Colonic mucosa (tissue), 4 donors: ENCODE results near the gene MELK. TPM values are rescaled to one million over a fixed set of nuclear protein-coding genes. Genes with fewer than 3 reads are reported as not detected.
"Not testable (repeated sequence)": the region's sequence is repeated elsewhere in the genome, so short reads cannot be mapped to it uniquely, and the experiment has no call there.

Experiments
- DNase-seq: peaks from one replicate; pipeline ENCODE4 v3.0.0-alpha.2; 2020
- H3K27ac ChIP-seq: fragments of 200-600 bp; one replicate; pipeline ENCODE4 v1.8.0; 2021
- H3K27me3 ChIP-seq: fragments of 200-600 bp; one replicate; pipeline ENCODE4 v1.8.0; 2021
- H3K36me3 ChIP-seq: fragments of 200-600 bp; one replicate; pipeline ENCODE4 v1.8.0; 2021
- H3K4me1 ChIP-seq: fragments of 200-600 bp; one replicate; pipeline ENCODE4 v1.8.0; 2021; ENCODE audit warnings: mild to moderate bottlenecking
- H3K4me3 ChIP-seq: fragments of 200-600 bp; one replicate; pipeline ENCODE4 v1.8.0; 2021
- H3K9ac ChIP-seq, 2 donors: one replicate each; pipeline ENCODE4 v1.7.0; 2013; ENCODE audit warnings: control low read depth in 2 of 2, low read depth in 2 of 2, low read length in 2 of 2
- H3K9me3 ChIP-seq: fragments of 200-600 bp; one replicate; pipeline ENCODE4 v1.8.0; 2021
- intact Hi-C: fragments of 100-400 bp; cut with DNase I; formaldehyde crosslinking; loops from one replicate; pipeline ENCODE4 v1.14.1; 2022
- total RNA-seq, 2 donors: library from RNA; stranded (reverse); fragmentation: NEBNext Ultra II Directional in 1 of 2; extraction: Animal tissue kit (Norgen Biotek cat#: 25700) in 1 of 2; gene quantifications; one replicate each; pipeline ENCODE4 v1.2.1, GENCODE V29; 2021
- TF ChIP-seq, protein P1 (sequence below): fragments of 200-600 bp; IDR thresholded peaks from one replicate; pipeline ENCODE4 v1.8.0; 2022; ENCODE audit warnings: antibody characterized with exemption, mild to moderate bottlenecking
- donor health status: healthy.
- donor health status: DM: no; HTN: no; CAD: no.
- donor health status: DM: no; HTN: no; CAD: no.

MELK gene
- total RNA-seq, 2 donors from 2014 or later, result 11.9 to 39.8 TPM

DNA sequence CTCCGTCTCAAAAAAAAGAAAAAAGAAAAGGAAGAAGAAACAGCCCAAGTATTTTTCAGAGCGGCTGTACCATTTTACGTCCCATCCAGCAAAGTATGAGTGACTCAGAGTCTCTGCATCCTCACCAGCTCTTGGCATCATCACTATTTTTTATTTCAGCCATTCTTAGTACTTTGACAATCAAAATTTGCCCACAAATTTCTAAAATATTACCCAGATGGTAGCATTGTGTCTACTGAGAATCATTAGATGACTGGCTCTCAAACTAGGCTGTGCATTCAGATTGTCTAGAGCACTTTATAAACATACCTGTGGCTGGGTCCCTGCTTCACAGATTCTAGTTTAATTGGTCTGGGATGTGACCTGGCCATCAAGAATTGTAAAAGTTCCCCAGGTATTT, 21.6 kb upstream of the MELK start:
- Histone ChIP-seq H3K27ac (no peak overlapping the region), H3K4me1 (no peaks in the 10 kb centered on the region), H3K36me3 (no peaks in the 10 kb centered on the region), H3K9ac (no peak overlapping the region), H3K9me3 (no peaks in the 10 kb centered on the region), H3K4me3 (no peak overlapping the region), H3K27me3 (no peaks in the 10 kb centered on the region)
- no peak for DNase-seq
- TF ChIP-seq, protein P1, sequence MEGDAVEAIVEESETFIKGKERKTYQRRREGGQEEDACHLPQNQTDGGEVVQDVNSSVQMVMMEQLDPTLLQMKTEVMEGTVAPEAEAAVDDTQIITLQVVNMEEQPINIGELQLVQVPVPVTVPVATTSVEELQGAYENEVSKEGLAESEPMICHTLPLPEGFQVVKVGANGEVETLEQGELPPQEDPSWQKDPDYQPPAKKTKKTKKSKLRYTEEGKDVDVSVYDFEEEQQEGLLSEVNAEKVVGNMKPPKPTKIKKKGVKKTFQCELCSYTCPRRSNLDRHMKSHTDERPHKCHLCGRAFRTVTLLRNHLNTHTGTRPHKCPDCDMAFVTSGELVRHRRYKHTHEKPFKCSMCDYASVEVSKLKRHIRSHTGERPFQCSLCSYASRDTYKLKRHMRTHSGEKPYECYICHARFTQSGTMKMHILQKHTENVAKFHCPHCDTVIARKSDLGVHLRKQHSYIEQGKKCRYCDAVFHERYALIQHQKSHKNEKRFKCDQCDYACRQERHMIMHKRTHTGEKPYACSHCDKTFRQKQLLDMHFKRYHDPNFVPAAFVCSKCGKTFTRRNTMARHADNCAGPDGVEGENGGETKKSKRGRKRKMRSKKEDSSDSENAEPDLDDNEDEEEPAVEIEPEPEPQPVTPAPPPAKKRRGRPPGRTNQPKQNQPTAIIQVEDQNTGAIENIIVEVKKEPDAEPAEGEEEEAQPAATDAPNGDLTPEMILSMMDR, result no peak
- intact Hi-C loops, result no loop called here

DNA sequence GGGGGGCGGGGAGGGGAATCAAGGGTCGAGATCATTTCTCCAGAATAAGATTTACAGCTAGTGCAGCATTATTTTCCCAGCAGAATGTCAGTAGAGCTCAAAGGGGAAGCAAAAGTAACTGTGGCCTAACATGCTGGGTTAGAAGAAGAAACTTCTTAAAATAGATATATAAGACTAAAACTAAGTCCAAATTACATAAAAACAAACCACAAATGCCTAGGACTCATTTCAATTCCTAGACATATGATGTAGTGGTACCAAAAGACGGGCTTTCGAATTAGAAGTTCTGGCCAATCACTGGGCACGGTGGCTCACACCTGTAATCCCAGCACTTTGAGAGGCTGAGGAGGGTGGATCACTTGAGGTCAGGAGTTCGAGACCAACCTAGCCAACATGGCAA, 20.8 kb upstream of the MELK start:
- TF ChIP-seq, protein P1, result no peak
- no peaks in the 10 kb centered on the region for H3K4me1 ChIP-seq
- no peak for DNase-seq
- intact Hi-C loops, result no loop called here
- no peak overlapping the region for H3K4me3 ChIP-seq
- no peaks in the 10 kb centered on the region for H3K27me3 ChIP-seq
- H3K27ac ChIP-seq, result no peak overlapping the region
- no peak overlapping the region for H3K9ac ChIP-seq
- no peaks in the 10 kb centered on the region for H3K9me3 ChIP-seq
- no peaks in the 10 kb centered on the region for H3K36me3 ChIP-seq

DNA sequence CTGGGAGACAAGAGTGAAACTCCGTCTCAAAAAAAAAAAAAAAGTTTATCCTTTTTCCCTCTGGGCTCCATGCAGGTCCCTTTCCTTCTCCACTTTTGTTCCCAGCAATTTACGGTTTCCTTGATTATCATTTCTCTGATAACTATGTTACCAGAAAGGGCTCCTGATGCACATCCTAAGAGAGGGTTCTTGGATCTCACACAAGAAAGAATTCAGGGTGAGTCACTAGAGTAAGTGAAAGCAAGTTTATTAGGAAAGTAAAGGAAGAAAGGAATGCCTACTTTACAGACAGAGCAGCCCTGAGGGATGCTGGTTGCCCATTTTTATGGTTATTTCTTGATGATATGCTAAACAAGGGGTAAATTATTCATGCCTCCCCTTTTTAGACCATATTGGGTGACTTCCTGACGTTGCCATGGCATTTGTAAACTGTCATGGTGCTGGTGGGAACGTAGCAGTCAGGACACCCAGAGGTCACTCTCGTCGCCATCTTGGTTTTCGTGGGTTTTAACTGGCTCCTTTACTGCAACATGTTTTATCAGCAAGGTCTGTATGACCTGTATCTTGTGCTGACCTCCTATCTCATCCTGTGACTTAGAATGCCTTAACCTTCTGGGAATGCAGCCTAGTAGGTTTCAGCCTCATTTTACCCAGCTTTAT, 13.5 kb upstream of the MELK start:
- intact Hi-C loops, result no loop called here
- H3K27me3 ChIP-seq, result no peaks in the 10 kb centered on the region
- H3K27ac ChIP-seq, result no peak overlapping the region

DNA sequence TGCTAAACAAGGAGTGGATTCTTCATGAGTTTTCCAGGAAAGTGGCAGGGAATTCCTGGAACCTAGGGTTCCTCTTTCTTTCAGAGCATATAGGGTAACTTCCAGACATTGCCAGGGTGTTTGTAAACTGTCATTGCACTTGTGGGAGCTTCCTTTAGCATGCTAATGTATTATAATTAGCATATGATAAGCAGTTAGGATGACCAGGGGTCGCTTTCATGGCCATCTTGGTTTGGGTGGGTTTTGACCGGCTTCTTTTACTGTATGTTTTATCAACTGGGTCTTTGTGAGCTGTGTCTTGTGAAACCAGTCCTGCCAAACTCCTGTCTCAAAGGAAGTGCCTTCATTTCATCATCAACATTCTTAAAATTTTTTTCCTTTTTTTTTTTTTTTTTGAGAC, 11.9 kb upstream of the MELK start:
- no peaks in the 10 kb centered on the region for H3K27me3 ChIP-seq
- no peak overlapping the region for H3K4me3 ChIP-seq
- no peaks in the 10 kb centered on the region for H3K4me1 ChIP-seq
- H3K9me3 ChIP-seq, result no peaks in the 10 kb centered on the region
- no peaks in the 10 kb centered on the region for H3K36me3 ChIP-seq
- H3K27ac ChIP-seq, result no peak overlapping the region
- no peak overlapping the region for H3K9ac ChIP-seq
- TF ChIP-seq, protein P1, result no peak
- intact Hi-C loops, result no loop called here
- DNase-seq, result no peak

More for the DNA sequence above, 13.5 kb upstream of the MELK start:
- no peak for DNase-seq
- Histone ChIP-seq H3K4me1 (no peaks in the 10 kb centered on the region), H3K9ac (no peak overlapping the region), H3K4me3 (no peak overlapping the region), H3K36me3 (no peaks in the 10 kb centered on the region), H3K9me3 (no peaks in the 10 kb centered on the region)
- TF ChIP-seq, protein P1, result no peak

DNA sequence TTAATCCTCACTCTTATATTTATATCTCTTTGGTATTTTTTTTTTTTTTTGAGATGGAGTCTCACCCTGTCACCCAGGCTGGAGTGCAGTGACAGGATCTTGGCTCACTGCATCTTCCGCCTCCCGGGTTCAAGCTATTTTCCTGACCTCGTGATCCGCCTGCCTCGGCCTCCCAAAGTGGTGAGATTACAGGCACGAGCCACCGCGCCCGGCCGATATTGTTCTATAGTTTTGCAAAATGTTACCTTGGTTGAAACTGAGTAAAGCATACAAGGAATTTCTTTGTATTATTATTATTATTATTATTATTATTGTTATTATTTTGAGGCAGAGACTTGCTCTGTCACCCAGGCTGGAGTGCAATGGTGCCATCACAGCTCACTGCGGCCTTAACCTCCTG, 9.9 kb upstream of the MELK start:
- DNase-seq, H3K4me3 ChIP-seq, H3K9ac ChIP-seq, H3K27ac ChIP-seq, intact Hi-C loops, H3K4me1 ChIP-seq, H3K9me3 ChIP-seq, H3K27me3 ChIP-seq, H3K36me3 ChIP-seq: not testable (repeated sequence)

DNA sequence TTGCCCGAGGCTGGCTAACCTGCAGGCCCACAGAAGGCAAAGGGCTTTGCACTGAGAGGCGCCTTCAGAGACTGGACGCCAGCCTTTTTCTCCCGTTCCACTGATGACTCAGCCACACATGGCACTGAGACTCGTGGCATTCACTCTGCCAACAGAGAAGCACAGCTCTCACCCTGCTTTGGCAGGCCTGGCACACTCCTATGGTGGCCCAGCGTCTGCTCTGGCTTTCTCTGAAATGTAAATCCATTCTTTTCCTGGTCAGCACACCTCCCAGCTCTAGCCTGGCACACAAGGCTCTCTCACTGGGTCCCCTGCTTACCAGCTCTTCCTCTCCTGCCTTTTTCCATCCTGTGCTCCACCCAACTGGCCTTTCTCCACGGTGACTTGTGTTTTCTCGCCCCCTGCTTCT, 5.9 kb upstream of the MELK start:
- DNase-seq, result no peak
- no peak overlapping the region for H3K9ac ChIP-seq
- intact Hi-C loops, result no loop called here

DNA sequence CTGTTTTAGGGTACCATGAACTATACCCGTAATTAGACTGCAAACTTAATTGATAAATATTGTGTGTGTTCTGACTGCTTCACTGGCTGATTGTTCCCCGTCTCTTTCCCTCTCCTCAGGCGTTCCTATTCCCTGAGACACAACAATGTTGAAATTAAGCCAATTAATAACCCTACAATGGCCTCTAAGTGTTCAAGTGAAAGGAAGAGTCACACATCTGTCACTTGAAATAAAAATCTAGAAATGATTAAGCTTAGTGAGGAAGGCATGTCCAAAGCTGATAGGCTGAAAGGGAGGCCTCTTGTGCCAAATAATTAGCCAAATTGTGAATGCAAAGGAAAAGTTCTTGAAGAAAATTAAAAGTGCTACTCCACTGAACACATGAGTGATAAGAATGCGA, 4.0 kb upstream of the MELK start:
- H3K27ac ChIP-seq, H3K4me3 ChIP-seq, intact Hi-C loops, DNase-seq, H3K27me3 ChIP-seq, H3K9ac ChIP-seq, H3K36me3 ChIP-seq, H3K4me1 ChIP-seq, H3K9me3 ChIP-seq: not testable (repeated sequence)

More for the DNA sequence above, 5.9 kb upstream of the MELK start:
- Histone ChIP-seq H3K4me3 (no peak overlapping the region), H3K4me1 (no peaks in the 10 kb centered on the region), H3K27me3 (no peaks in the 10 kb centered on the region), H3K9me3 (no peaks in the 10 kb centered on the region), H3K36me3 (no peaks in the 10 kb centered on the region), H3K27ac (no peak overlapping the region)
- TF ChIP-seq, protein P1, result no peak
